HFF-Myc (cell line): ENCODE results near the gene SPEF1.
A peak's percentile ranks its signal among the peaks of the same experiment; 100 is the strongest.

Source experiments
- DNase-seq: peaks from one replicate; pipeline ENCODE4 v3.0.0-alpha.2; 2011; ENCODE audit warnings: low read depth; ENCODE audit errors: extremely low read depth
- H3K4me3 ChIP-seq: replicated peaks from 2 replicates; pipeline ENCODE4 v1.5.1; 2011; ENCODE audit warnings: low read depth, mild to moderate bottlenecking, control low read depth, low read length
- TF ChIP-seq, protein P1 (sequence below): IDR thresholded peaks from 2 replicates; pipeline ENCODE4 v1.5.1; 2012; ENCODE audit warnings: mild to moderate bottlenecking, low read depth, low read length, control low read depth; ENCODE audit errors: missing control alignments

SPEF1 gene

DNA sequence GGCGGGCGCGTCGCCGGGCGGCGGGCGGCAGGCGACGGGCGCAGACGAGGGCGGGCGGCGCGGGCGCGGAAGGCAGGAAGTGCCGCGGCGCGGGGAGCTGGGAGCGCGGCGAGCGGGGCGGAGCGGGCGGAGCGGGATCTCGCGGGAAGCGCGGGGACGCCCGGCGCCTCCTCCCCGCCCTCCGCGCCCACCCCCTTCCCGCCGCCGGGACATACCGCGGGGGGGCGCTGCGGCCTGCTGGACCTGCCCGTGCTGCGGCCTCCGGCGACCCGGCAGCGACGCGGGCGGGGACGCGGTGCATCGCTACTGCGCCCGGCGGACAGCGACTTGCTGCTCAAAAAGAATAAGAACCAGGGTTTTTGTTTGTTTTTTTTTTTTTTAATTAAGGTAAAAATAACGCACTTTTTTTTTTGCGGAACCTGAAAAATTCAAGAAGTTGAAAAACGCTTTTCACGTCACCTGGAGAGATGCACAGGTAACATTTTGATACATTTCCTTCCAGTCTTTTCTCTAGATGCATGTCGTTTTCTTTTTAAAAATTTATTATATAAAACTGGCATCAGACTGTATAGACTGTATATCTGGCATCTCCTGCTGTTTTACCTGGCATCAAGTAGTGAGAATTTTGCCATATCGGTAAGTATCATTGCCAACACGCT, 5.5 kb upstream of the SPEF1 start, which contains the start of gene CENPB:
CENPB (minus strand) TSS at position 76 of the 659 bp plus-strand sequence. CDS start 257 bp downstream, outside the sequence.
- DNase-seq, result peak; percentile 43
- TF ChIP-seq, protein P1, sequence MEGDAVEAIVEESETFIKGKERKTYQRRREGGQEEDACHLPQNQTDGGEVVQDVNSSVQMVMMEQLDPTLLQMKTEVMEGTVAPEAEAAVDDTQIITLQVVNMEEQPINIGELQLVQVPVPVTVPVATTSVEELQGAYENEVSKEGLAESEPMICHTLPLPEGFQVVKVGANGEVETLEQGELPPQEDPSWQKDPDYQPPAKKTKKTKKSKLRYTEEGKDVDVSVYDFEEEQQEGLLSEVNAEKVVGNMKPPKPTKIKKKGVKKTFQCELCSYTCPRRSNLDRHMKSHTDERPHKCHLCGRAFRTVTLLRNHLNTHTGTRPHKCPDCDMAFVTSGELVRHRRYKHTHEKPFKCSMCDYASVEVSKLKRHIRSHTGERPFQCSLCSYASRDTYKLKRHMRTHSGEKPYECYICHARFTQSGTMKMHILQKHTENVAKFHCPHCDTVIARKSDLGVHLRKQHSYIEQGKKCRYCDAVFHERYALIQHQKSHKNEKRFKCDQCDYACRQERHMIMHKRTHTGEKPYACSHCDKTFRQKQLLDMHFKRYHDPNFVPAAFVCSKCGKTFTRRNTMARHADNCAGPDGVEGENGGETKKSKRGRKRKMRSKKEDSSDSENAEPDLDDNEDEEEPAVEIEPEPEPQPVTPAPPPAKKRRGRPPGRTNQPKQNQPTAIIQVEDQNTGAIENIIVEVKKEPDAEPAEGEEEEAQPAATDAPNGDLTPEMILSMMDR, result peak; percentile 51
- peak within 1 kb of the TSS; percentile 72 for H3K4me3 ChIP-seq

DNA sequence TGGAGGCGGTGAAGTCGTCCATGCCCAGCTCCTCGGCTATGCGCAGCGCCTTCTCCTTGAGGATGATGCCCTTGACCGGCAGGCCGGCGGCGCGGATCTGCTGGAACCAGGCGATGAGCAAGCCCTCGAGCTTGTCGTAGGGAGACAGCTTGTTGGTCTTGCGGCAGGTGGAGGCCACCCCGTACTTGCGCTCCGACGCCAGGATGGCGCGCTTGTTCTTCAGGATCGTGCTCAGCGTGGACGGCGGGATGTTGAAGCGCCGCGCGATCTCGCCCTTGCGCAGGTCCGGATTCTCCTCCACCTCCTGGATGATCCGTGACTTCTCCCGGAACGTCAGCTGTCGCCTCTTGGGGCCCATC, 4.9 kb upstream of the SPEF1 start:
- H3K4me3 ChIP-seq, result peak overlapping the region; percentile 72
- no peak for DNase-seq
- TF ChIP-seq, protein P1, result no peak

DNA sequence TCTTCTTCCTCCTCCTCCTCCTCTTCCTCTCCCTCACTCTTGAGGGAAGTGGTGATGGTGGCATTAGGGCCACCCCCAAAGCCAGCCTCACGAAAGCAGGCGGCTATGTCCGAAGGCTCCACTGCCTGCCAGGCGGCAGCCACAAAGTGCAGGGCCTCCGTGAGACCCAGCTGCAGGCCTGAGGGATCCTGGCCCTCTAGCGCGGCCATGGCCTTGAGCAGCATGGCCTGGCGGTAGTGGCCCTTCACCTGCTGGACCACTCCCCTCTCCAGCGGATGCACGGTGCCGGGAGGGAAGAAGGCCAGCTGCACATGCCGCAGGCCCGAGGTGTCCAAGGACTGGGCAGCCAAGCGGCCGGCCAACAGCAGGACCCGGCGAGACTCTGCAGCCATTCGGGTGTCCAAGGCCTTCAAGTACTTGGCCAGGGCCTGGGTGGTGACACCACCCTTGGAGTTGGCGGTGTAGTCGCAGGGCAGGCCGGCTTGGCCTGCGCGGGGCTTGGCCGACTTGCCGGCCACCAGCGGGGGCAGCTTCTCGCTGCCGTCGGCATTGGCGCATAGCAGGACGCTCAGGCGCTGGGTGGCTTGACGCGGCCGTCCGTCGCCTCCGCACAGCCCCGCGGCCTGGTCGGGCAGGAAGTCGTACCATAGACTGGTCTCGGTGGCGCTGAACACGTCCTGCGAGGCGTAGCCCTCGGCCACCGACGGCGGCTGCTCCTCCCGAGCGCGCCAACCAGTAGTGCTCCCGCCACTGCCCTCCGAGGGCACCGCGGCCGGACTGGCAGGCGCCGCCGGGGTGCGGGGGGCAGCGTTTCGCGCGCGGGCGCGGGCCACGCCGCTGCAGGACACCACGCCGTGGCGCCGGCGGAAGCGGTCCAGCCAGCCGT, 4.2 kb upstream of the SPEF1 start:
- H3K4me3 ChIP-seq, result peak overlapping the region; percentile 72
- DNase-seq, result no peak
- TF ChIP-seq, protein P1, result no peak

DNA sequence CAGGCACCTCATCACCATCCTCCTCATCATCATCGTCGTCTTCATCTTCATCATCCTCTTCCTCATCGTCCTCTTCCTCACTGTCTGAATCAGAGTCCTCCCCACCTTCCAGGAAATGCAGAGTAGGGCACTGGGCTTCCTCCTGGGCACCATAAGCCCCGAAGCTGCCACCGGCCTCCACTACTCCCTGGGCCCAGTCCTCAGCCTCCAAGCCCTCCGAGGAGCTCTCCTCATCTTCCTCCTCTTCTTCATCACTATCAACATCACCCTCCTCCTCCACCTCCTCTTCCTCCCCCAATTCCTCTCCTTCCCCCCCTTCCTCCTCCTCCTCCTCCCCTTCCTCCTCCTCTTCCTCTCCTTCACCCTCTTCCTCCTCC, 3.6 kb upstream of the SPEF1 start:
- no peak for DNase-seq
- peak overlapping the region; percentile 72 for H3K4me3 ChIP-seq
- TF ChIP-seq, protein P1, result no peak

DNA sequence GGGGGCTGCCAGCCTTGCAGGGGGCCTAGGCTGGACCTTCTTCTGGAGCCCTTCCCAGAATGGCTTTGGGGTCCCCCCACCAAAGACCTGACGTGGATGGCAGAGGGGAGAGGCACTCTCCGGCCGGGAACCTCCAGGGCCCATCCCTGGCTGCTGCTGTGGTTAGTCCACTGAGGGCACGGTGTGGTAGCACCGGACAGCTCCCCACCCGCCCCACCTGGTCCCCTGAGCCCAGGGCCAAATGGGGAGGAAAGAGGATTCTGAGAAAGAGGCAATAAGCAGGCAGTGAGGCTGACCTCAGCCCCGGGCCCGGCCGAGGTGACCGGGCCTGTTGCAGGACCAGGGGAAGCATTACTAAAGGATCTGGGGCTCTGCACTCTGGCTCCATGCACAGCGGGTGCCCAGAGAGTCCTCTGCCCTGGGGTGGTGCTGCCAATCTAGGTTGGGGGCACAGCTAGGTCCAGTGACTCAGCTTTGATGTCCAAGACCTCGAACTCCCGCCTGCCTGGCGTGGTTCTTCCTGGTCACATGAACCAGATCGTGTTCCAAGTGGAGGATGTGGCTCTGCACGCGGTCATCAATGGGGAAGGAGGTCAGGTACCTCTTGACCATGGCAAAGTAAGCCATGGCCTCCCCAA, 3.1 kb upstream of the SPEF1 start:
- H3K4me3 ChIP-seq, result peak overlapping the region; percentile 72
- TF ChIP-seq, protein P1, result no peak
- DNase-seq, result no peak

DNA sequence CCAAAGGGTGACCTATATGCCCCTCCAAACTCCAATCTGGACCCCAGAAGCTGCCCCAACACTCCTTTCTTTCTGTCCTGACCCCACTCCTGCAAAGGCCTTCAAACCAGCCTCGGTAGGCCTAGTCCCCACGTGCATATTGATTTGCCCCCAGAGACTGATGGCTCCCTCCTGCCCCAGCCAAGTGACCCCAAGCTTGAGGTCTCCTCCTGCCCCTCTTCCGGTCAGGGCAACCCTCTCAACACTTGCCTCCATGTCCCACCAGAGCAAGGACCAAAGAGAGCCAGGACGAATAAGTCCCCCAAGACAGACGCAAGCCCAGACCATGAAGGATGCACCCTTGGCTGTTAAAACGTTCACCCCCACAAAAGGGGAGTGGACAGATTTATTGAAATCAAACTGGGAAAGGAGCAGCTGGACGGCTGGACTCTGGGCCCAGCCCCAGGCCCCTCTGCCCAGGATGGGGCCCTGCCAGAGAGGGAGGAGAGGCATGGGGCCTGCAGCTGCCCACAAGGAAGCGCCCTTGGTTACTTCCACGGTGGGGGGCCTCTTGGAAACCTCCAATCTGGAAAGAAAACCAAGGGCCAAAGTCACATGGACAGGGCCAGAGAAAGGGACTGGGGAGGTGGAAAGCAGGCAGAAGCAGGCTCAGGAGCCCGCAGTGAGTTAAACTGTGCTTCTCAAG, 2.4 kb upstream of the SPEF1 start:
- DNase-seq, result no peak
- peak overlapping the region; percentile 72 for H3K4me3 ChIP-seq
- TF ChIP-seq, protein P1, result no peak
